Adipocyte (in vitro differentiated cells): ENCODE measurements around the gene B4GALNT3.

Experiments used
- DNase-seq: peaks from one replicate; pipeline ENCODE4 v3.0.0-alpha.2; 2015; ENCODE audit warnings: low read depth
- H3K27me3 ChIP-seq: replicated peaks from 2 replicates; pipeline ENCODE4 v1.7.0; 2013; ENCODE audit warnings: mild to moderate bottlenecking, low read length, moderate library complexity; ENCODE audit not compliant: control insufficient read depth, insufficient read depth
- H3K36me3 ChIP-seq: 2 replicates; pipeline ENCODE4 v1.7.0; 2013; ENCODE audit warnings: low read length, mild to moderate bottlenecking, moderate library complexity; ENCODE audit not compliant: control insufficient read depth, insufficient read depth, severe bottlenecking
- H3K4me1 ChIP-seq: 2 replicates; pipeline ENCODE4 v1.7.0; 2013; ENCODE audit warnings: mild to moderate bottlenecking, low read length, moderate library complexity; ENCODE audit not compliant: control insufficient read depth, insufficient read depth
- H3K4me3 ChIP-seq: 2 replicates; pipeline ENCODE4 v1.7.0; 2013; ENCODE audit warnings: mild to moderate bottlenecking, low read length, moderate library complexity
- H3K9ac ChIP-seq: 2 replicates; pipeline ENCODE4 v1.7.0; 2013; ENCODE audit warnings: mild to moderate bottlenecking, low read length, moderate library complexity
- H3K9me3 ChIP-seq: 2 replicates; pipeline ENCODE4 v1.7.0; 2013; ENCODE audit warnings: mild to moderate bottlenecking, low read length, moderate library complexity; ENCODE audit not compliant: control insufficient read depth

The B4GALNT3 gene

GRCh38 chr12:468671-469389 lies 9.1 kb downstream of the B4GALNT3 start:
- Histone ChIP-seq H3K36me3 (no peaks in the 10 kb centered on the region), H3K9ac (no peak overlapping the region), H3K9me3 (no peaks in the 10 kb centered on the region), H3K4me1 (no peaks in the 10 kb centered on the region), H3K4me3 (no peak overlapping the region), H3K27me3 (peaks cover 33% of the 10 kb centered on the region)
- DNase-seq: peak; percentile 42

- no peaks in the 10 kb centered on the region for H3K36me3 ChIP-seq
- no peaks in the 10 kb centered on the region for H3K4me1 ChIP-seq
- H3K4me3 ChIP-seq: no peak overlapping the region
- no peak for DNase-seq
- no peaks in the 10 kb centered on the region for H3K9me3 ChIP-seq
- H3K9ac ChIP-seq: no peak overlapping the region
- H3K27me3 ChIP-seq: peaks cover 31% of the 10 kb centered on the region
Observed at GRCh38 chr12:470133-470532, 10.4 kb downstream of the B4GALNT3 start.

- H3K9ac ChIP-seq: no peak overlapping the region
- H3K9me3 ChIP-seq: no peaks in the 10 kb centered on the region
- no peak for DNase-seq
- H3K4me3 ChIP-seq: no peak overlapping the region
- peaks cover 54% of the 10 kb centered on the region for H3K27me3 ChIP-seq
- no peaks in the 10 kb centered on the region for H3K36me3 ChIP-seq
- H3K4me1 ChIP-seq: no peaks in the 10 kb centered on the region
Observed at GRCh38 chr12:473198-473597, 13.5 kb downstream of the B4GALNT3 start.

- DNase-seq: no peak
- peaks cover 51% of the 10 kb centered on the region for H3K27me3 ChIP-seq
- H3K4me1 ChIP-seq: no peaks in the 10 kb centered on the region
- no peaks in the 10 kb centered on the region for H3K36me3 ChIP-seq
- no peak overlapping the region for H3K9ac ChIP-seq
- no peak overlapping the region for H3K4me3 ChIP-seq
- no peaks in the 10 kb centered on the region for H3K9me3 ChIP-seq
Observed at GRCh38 chr12:473863-474577, 14.3 kb downstream of the B4GALNT3 start.

GRCh38 chr12:475286-475685 lies 15.5 kb downstream of the B4GALNT3 start:
- no peak for DNase-seq
- Histone ChIP-seq H3K36me3 (no peaks in the 10 kb centered on the region), H3K27me3 (peaks cover 49% of the 10 kb centered on the region), H3K9me3 (no peaks in the 10 kb centered on the region), H3K9ac (no peak overlapping the region), H3K4me3 (no peak overlapping the region), H3K4me1 (no peaks in the 10 kb centered on the region)

- Histone ChIP-seq H3K4me3 (no peak overlapping the region), H3K27me3 (peaks cover 58% of the 10 kb centered on the region), H3K4me1 (peaks cover 12% of the 10 kb centered on the region), H3K36me3 (no peaks in the 10 kb centered on the region), H3K9ac (no peak overlapping the region), H3K9me3 (no peaks in the 10 kb centered on the region)
- DNase-seq: no peak
Observed at GRCh38 chr12:479161-479560, 19.4 kb downstream of the B4GALNT3 start.

GRCh38 chr12:480831-481816 lies 21.4 kb downstream of the B4GALNT3 start:
- H3K9me3 ChIP-seq: no peaks in the 10 kb centered on the region
- no peaks in the 10 kb centered on the region for H3K36me3 ChIP-seq
- H3K27me3 ChIP-seq: peaks cover 57% of the 10 kb centered on the region
- H3K4me3 ChIP-seq: no peak overlapping the region
- H3K4me1 ChIP-seq: peaks cover 12% of the 10 kb centered on the region
- peak; percentile 20 for DNase-seq
- H3K9ac ChIP-seq: no peak overlapping the region

- no peak for DNase-seq
- peaks cover 12% of the 10 kb centered on the region for H3K4me1 ChIP-seq
Observed at GRCh38 chr12:482061-482460, 22.3 kb downstream of the B4GALNT3 start.

GRCh38 chr12:484096-484495 lies 24.4 kb downstream of the B4GALNT3 start:
- no peak overlapping the region for H3K9ac ChIP-seq
- peaks cover 37% of the 10 kb centered on the region for H3K27me3 ChIP-seq
- peaks cover 12% of the 10 kb centered on the region for H3K4me1 ChIP-seq
- H3K36me3 ChIP-seq: no peaks in the 10 kb centered on the region
- no peak for DNase-seq
- no peaks in the 10 kb centered on the region for H3K9me3 ChIP-seq
- H3K4me3 ChIP-seq: no peak overlapping the region

More at GRCh38 chr12:482061-482460, 22.3 kb downstream of the B4GALNT3 start:
- Histone ChIP-seq H3K4me3 (no peak overlapping the region), H3K36me3 (no peaks in the 10 kb centered on the region), H3K27me3 (peaks cover 47% of the 10 kb centered on the region), H3K9me3 (no peaks in the 10 kb centered on the region), H3K9ac (no peak overlapping the region)

- Histone ChIP-seq H3K4me1 (no peaks in the 10 kb centered on the region), H3K36me3 (no peaks in the 10 kb centered on the region), H3K9me3 (peaks cover 33% of the 10 kb centered on the region), H3K4me3 (no peak overlapping the region), H3K27me3 (peaks cover 22% of the 10 kb centered on the region), H3K9ac (no peak overlapping the region)
- DNase-seq: no peak
Observed at GRCh38 chr12:490260-490659, 30.5 kb downstream of the B4GALNT3 start.

GRCh38 chr12:495466-495865 lies 35.7 kb downstream of the B4GALNT3 start:
- Histone ChIP-seq H3K4me1 (no peaks in the 10 kb centered on the region), H3K36me3 (no peaks in the 10 kb centered on the region), H3K4me3 (no peak overlapping the region), H3K9ac (no peak overlapping the region), H3K9me3 (peaks cover 21% of the 10 kb centered on the region), H3K27me3 (peaks cover 47% of the 10 kb centered on the region)
- no peak for DNase-seq
